ENCODE data around the gene CCDC149. TPM values are rescaled to one million over a fixed set of nuclear protein-coding genes. Genes with fewer than 3 reads are reported as not detected.

Gene CCDC149
- total and polyA plus RNA-seq, 7 donors, result 2.1 to 10.8 (median 7.8) TPM

GRCh38 chr4:24835696-24836095 lies 77.1 kb downstream of the CCDC149 start:
- intact Hi-C loops (cut with DNase I), result no loop called here
- no peaks in the 10 kb centered on the region for H3K4me1 ChIP-seq
- no peak overlapping the region for H3K27ac ChIP-seq
- no peak overlapping the region for H3K4me3 ChIP-seq
- no peak for TF ChIP-seq CTCF (IDR thresholded peaks at IDR 0.05)
- no peaks in the 10 kb centered on the region for H3K27me3 ChIP-seq (ENCODE audit: insufficient read depth in 3 of 3, low read length in 2 of 3)
- ATAC-seq, result no peak
- H3K9me3 ChIP-seq, result no peaks in the 10 kb centered on the region
- DNase-seq, result no peak
- H3K36me3 ChIP-seq (ENCODE audit: insufficient read depth in 1 of 2, low read depth in 1 of 2), result peaks cover 4 to 36% of the 10 kb centered on the region in 2 donors
- WGBS, 3 donors, result 87 to 92% (median 92%) methylated on average over 4 of the region's 4 CpGs

DNA sequence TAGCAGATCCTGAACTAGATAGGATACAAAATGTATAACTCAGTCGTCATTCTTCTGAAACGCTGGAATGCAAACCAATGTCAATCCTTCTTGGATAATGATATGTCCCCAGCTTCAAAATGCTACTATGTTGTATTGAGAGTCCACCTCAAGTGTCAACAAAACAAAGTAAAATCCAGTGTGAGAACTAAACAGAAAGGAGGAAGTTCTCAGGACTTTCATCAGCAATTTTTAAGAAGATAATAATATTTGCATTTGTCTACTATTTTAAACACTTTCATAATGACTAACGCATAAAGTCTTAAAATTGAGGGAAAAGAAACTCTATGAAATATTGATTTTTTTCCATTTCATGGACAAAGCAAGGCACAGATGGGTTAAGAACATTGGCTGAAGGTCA lies 81.2 kb downstream of the CCDC149 start:
- H3K27me3 ChIP-seq (ENCODE audit: insufficient read depth in 3 of 3, low read length in 2 of 3), result no peaks in the 10 kb centered on the region
- ATAC-seq (no peak), DNase-seq (no peak)
- no peaks in the 10 kb centered on the region for H3K9me3 ChIP-seq
- intact Hi-C loops (cut with DNase I), result no loop called here
- 91 to 95% (median 93%) methylated on average over 3 of the region's 3 CpGs for WGBS, 3 donors
- no peak overlapping the region for H3K4me3 ChIP-seq
- no peaks in the 10 kb centered on the region for H3K4me1 ChIP-seq
- no peak overlapping the region for H3K27ac ChIP-seq
- no peak for TF ChIP-seq CTCF (IDR thresholded peaks at IDR 0.05)
- peaks cover 4 to 50% of the 10 kb centered on the region in 2 donors for H3K36me3 ChIP-seq (ENCODE audit: insufficient read depth in 1 of 2, low read depth in 1 of 2)

DNA sequence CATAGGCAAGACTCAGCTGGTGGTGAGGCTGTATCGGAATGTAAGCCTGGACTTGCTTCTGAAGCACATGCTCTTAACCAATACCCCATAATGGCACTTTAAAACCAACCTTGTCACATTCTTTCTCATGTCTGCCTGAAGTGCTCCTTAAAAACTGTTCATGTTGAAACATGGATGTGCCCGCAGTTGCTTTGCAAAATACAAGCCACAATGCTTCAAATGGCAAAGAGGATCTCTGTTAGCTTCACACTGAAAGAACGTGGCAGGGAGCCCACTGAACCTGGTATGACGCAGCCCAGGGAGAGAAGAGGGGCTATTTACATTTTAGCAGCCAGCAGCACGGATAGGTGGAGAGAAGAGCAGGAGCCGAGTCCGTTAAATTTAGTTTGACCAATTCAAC lies 88.1 kb downstream of the CCDC149 start:
- 91 to 93% (median 93%) methylated on average over 7 of the region's 7 CpGs for WGBS, 3 donors
- no peaks in the 10 kb centered on the region for H3K4me1 ChIP-seq

GRCh38 chr4:24820541-24820940 lies 92.3 kb downstream of the CCDC149 start:
- no peaks in the 10 kb centered on the region for H3K4me1 ChIP-seq
- H3K9me3 ChIP-seq, result no peaks in the 10 kb centered on the region
- no peaks in the 10 kb centered on the region for H3K27me3 ChIP-seq (ENCODE audit: insufficient read depth in 3 of 3, low read length in 2 of 3)
- peaks cover 2 to 39% of the 10 kb centered on the region in 2 donors for H3K36me3 ChIP-seq (ENCODE audit: insufficient read depth in 1 of 2, low read depth in 1 of 2)
- TF ChIP-seq CTCF (IDR thresholded peaks at IDR 0.05), result no peak
- H3K27ac ChIP-seq, result no peak overlapping the region
- no peak overlapping the region for H3K4me3 ChIP-seq
- ATAC-seq (no peak), DNase-seq (no peak)
- intact Hi-C loops (cut with DNase I), result no loop called here

More for the DNA sequence above, 88.1 kb downstream of the CCDC149 start:
- Histone ChIP-seq H3K9me3 (no peaks in the 10 kb centered on the region), H3K4me3 (no peak overlapping the region), H3K27ac (no peak overlapping the region), H3K36me3 (ENCODE audit: insufficient read depth in 1 of 2, low read depth in 1 of 2) (peaks cover 0 to 29% of the 10 kb centered on the region in 2 donors), H3K27me3 (ENCODE audit: insufficient read depth in 3 of 3, low read length in 2 of 3) (no peaks in the 10 kb centered on the region)
- no peak for DNase-seq
- intact Hi-C loops (cut with DNase I), result no loop called here
- no peak for TF ChIP-seq CTCF (IDR thresholded peaks at IDR 0.05)
- ATAC-seq, result no peak

DNA sequence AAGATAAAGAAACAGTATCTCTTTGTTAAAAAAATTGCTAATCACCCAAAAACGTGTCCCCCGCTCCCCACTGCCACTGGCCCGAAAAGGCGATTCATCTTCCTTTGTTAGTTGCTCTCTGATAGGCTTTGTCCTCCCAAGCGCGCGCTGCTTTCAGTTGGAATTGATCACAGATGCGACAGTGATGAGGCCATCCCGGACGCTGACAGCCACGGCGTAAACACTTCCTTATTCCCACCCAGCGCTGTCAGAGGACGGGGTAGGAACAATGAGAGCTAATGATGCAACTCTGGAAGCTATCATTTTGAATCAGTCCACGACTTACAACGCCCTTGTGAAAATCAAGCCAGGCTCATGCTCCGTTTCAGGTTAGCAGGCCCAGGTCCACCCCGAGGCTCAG lies 96.0 kb downstream of the CCDC149 start:
- Histone ChIP-seq H3K27me3 (ENCODE audit: insufficient read depth in 3 of 3, low read length in 2 of 3) (no peaks in the 10 kb centered on the region), H3K4me1 (no peaks in the 10 kb centered on the region), H3K4me3 (no peak overlapping the region), H3K36me3 (ENCODE audit: insufficient read depth in 1 of 2, low read depth in 1 of 2) (peaks cover 2 to 30% of the 10 kb centered on the region in 2 donors), H3K27ac (no peak overlapping the region), H3K9me3 (no peaks in the 10 kb centered on the region)
- no peak for ATAC-seq
- DNase-seq, result no peak
- intact Hi-C loops (cut with DNase I), result no loop called here
- TF ChIP-seq CTCF (IDR thresholded peaks at IDR 0.05), result no peak
- WGBS, 3 donors, result 93 to 94% (median 93%) methylated on average over 18 of the region's 18 CpGs

Measured in psoas muscle (tissue), 8 donors.